Fibroblast of mammary gland (primary cell): ENCODE measurements around the gene KIF26A.
"Not testable (repeated sequence)": the region's sequence is repeated elsewhere in the genome, so short reads cannot be mapped to it uniquely, and the experiment has no call there.

ENCODE experiments used
- DNase-seq: peaks from one replicate; pipeline ENCODE4 v3.0.0-alpha.2; 2010; ENCODE audit warnings: low read depth
- H3K4me3 ChIP-seq: 2 replicates; pipeline ENCODE4 v1.5.1; 2011; ENCODE audit warnings: low read depth, mild to moderate bottlenecking, low read length, moderate library complexity; ENCODE audit not compliant: control insufficient read depth
- CTCF ChIP-seq: conservative IDR thresholded peaks from 2 replicates; pipeline ENCODE4 v1.5.1; 2011; ENCODE audit warnings: low read depth, low read length, inconsistent platforms; ENCODE audit not compliant: control insufficient read depth, insufficient read depth

Gene KIF26A

GRCh38 chr14:104221636-104222369 lies 83.4 kb downstream of the KIF26A start:
- no peak for DNase-seq
- H3K4me3 ChIP-seq = no peak overlapping the region
- TF ChIP-seq CTCF = no peak

GRCh38 chr14:104222396-104223036 lies 84.1 kb downstream of the KIF26A start:
- no peak for DNase-seq
- H3K4me3 ChIP-seq = no peak overlapping the region
- TF ChIP-seq CTCF = no peak

GRCh38 chr14:104223101-104224041 lies 85.0 kb downstream of the KIF26A start:
- no peak for DNase-seq
- no peak for TF ChIP-seq CTCF
- H3K4me3 ChIP-seq = no peak overlapping the region

DNA sequence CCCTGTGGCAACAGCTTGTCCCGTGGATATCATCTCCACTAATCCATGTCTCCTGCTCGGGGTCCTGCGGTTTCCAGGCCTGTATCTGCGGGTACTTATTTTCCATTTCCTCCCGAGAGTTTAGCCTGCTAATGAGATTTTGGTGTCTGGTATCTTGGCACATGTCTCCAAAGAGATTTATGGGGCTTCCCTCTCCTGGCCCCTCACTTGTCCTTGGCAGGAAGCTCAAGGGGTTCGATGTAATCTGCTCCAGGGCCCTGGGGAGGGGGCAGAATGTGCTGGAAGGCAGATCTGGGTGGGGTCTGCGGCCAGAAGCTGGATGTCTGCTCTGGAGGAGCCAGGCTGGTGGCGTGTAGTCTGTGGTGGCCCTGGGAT lies 85.7 kb downstream of the KIF26A start:
- DNase-seq = no peak
- no peak for TF ChIP-seq CTCF

DNA sequence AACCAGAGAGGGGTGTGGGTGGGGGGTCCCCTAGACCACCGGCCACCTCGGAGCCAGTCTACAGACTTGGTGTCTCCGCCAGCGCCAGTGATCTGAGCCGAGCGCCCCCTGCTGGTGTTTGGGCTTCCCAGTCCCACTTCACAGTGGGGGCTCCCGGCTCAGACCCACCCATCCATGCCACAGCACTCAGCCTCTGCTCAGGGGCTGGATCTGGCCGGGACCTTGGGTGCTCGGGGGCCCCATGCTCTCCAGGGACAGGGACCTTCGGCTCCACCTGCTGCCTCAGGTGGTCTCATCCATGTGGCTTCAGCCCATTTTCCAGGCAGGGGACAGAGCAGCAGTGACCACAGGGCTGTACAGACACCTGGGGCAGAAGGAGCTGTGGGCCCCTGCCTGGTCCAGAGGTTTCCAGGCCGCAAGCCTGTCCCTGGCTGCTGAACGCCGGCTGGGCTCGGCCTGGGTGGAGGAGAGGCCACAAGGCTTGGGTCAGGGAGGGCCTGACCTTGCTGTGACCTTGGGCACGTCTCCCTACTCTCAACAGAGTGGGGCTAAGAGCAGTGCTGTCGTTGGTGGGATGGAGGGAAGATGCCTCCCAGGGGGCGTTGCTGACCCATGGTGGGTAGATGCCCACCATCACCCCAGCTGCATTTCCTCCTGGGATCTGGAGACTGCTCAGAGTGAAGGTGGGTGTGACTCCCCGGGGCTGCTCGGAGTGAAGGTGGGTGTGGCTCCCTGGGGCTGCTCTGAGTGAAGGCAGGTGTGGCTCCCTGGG lies 86.3 kb downstream of the KIF26A start:
- no peak overlapping the region for H3K4me3 ChIP-seq
- DNase-seq = no peak
- TF ChIP-seq CTCF = no peak

More for the DNA sequence above, 85.7 kb downstream of the KIF26A start:
- H3K4me3 ChIP-seq = no peak overlapping the region

GRCh38 chr14:104225278-104226190 lies 87.1 kb downstream of the KIF26A start:
- DNase-seq, H3K4me3 ChIP-seq: not testable (repeated sequence)
